ENCODE measurements around the gene RXRA. TPM values are rescaled to one million over a fixed set of nuclear protein-coding genes. Genes with fewer than 3 reads are reported as not detected.

RXRA gene
- total and polyA plus RNA-seq, 2 experiments from 2014 or later: 32.9 to 46.1 TPM

DNA sequence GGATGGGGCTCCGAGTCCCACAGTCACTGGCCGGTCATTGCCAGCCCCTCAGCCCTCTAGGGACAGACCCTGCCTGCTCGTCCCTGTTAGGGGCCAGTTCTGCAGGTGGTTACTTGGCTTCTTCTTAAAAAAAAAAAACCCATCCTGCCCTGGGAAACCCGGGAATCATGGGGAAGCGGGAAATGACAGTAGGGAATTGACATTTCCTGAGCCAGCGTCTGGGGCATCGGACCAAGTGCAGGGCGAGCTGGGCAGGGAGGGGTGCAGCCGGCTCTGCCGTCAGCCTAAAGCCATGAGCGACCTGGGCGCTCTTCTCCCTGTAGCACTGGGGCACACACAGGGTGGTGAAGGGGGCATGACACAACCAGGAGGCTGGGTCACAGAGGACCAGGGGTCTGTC lies 66.6 kb downstream of the RXRA start:
- H3K27me3 ChIP-seq: no peaks in the 10 kb centered on the region
- no peak overlapping the region for H3K4me3 ChIP-seq
- no peak overlapping the region for H3K27ac ChIP-seq
- no peaks in the 10 kb centered on the region for H3K9me3 ChIP-seq (ENCODE audit: low read depth)
- H3K36me3 ChIP-seq: no peaks in the 10 kb centered on the region
- peaks cover 6% of the 10 kb centered on the region for H3K4me1 ChIP-seq (ENCODE audit: low read depth)
- DNase-seq (ENCODE audit: low read depth in 1 of 2, low spot score in 1 of 2): no peak
- TF ChIP-seq, protein P1, sequence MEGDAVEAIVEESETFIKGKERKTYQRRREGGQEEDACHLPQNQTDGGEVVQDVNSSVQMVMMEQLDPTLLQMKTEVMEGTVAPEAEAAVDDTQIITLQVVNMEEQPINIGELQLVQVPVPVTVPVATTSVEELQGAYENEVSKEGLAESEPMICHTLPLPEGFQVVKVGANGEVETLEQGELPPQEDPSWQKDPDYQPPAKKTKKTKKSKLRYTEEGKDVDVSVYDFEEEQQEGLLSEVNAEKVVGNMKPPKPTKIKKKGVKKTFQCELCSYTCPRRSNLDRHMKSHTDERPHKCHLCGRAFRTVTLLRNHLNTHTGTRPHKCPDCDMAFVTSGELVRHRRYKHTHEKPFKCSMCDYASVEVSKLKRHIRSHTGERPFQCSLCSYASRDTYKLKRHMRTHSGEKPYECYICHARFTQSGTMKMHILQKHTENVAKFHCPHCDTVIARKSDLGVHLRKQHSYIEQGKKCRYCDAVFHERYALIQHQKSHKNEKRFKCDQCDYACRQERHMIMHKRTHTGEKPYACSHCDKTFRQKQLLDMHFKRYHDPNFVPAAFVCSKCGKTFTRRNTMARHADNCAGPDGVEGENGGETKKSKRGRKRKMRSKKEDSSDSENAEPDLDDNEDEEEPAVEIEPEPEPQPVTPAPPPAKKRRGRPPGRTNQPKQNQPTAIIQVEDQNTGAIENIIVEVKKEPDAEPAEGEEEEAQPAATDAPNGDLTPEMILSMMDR (IDR thresholded peaks at IDR 0.05; ENCODE audit: low read depth, low read length): no peak

DNA sequence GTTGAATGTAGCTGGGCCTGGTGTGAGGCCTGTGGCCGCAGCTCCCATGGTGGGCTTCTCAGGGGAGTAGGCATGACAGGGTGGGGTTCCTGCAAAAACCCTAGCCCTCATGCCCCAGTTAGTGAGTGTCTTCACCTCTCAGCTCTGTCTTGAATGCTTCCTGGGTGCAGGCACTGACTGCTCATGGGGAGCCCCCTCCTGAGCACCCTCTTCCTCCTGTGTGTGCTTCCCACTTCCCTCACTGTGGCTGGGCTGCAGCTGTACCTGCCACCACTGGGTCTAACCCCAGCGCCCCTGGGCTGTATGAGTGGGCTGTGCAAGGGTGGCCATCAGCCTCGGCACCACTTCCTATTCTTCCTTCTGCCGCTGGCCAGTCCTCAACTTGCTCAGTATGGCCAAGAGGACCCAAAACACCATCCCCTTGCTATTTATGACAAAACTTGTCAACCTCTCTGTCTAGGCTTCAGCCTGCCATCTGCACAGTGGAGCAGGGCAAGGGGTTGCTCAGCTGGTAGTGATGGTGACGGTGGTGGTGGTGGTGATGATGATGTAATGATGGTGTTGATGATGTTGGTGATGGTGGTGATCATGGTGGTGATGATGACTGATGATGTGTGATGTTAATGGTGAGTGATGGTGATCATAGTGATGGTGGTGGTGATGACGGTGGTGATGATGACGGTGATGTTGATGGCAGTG lies 67.5 kb downstream of the RXRA start:
- no peaks in the 10 kb centered on the region for H3K27me3 ChIP-seq
- peaks cover 6% of the 10 kb centered on the region for H3K4me1 ChIP-seq (ENCODE audit: low read depth)
- H3K27ac ChIP-seq: no peak overlapping the region
- DNase-seq (ENCODE audit: low read depth in 1 of 2, low spot score in 1 of 2): no peak
- TF ChIP-seq, protein P1 (IDR thresholded peaks at IDR 0.05; ENCODE audit: low read depth, low read length): no peak
- no peaks in the 10 kb centered on the region for H3K9me3 ChIP-seq (ENCODE audit: low read depth)
- no peak overlapping the region for H3K4me3 ChIP-seq
- no peaks in the 10 kb centered on the region for H3K36me3 ChIP-seq

DNA sequence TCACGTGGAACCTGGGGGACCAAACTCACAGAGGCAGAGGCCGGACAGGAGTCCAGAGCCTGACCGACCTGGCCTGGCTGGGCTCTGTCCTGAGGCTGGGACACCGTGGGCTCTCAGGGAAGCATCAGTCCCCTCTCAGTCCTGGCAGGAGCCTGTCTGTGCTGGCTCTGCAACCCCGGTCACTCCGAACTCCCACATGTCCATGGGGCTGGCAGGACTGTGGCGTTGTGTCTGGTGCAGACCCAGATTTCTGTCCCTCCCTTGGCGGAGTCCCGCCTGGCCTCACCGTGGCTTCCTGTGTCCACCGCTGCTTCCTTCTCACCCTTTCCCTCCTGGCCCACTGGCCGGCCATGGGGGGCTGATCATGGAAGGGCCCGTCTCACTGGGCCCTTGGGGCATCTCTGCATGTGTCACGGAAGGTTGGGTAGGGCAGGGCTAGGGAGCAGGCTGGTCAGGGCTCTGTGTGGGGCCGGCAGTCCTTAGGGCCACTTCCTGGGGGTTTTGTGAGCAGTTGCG lies 68.8 kb downstream of the RXRA start:
- H3K4me1 ChIP-seq (ENCODE audit: low read depth): no peaks in the 10 kb centered on the region

DNA sequence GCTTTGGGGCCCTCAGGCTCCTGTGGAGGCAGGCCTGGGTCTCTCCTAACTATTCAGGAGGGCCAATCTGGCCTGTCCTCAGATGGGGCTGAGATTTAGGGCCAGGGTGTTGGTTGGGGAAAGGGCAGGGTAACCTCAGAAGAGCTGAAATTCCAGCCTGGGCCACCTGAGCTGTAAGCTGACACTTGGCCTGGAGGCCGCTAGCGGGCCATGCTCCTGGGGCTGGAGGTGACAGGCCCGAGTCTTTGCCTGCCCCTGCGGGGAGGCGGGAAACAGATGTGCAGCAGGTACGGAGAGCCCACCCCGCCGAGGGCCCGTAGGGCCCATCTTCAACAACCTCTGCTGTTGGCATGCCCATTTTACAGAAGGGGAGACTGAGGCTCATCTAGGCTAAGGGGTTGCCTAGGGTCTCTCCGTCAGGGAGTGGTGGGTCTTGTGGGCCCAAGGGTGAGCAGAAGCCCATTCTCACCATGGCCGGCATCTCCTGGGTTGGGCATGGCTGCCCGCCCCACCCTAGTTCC lies 69.5 kb downstream of the RXRA start:
- Histone ChIP-seq H3K4me3 (no peak overlapping the region), H3K36me3 (no peaks in the 10 kb centered on the region), H3K4me1 (ENCODE audit: low read depth) (no peaks in the 10 kb centered on the region), H3K27me3 (no peaks in the 10 kb centered on the region), H3K9me3 (ENCODE audit: low read depth) (no peaks in the 10 kb centered on the region), H3K27ac (no peak overlapping the region)
- TF ChIP-seq, protein P1 (IDR thresholded peaks at IDR 0.05; ENCODE audit: low read depth, low read length): no peak
- no peak for DNase-seq (ENCODE audit: low read depth in 1 of 2, low spot score in 1 of 2)

More for the DNA sequence above, 68.8 kb downstream of the RXRA start:
- Histone ChIP-seq H3K9me3 (ENCODE audit: low read depth) (no peaks in the 10 kb centered on the region), H3K27me3 (no peaks in the 10 kb centered on the region), H3K4me3 (no peak overlapping the region), H3K36me3 (no peaks in the 10 kb centered on the region), H3K27ac (no peak overlapping the region)
- TF ChIP-seq, protein P1 (IDR thresholded peaks at IDR 0.05; ENCODE audit: low read depth, low read length): no peak
- no peak for DNase-seq (ENCODE audit: low read depth in 1 of 2, low spot score in 1 of 2)

DNA sequence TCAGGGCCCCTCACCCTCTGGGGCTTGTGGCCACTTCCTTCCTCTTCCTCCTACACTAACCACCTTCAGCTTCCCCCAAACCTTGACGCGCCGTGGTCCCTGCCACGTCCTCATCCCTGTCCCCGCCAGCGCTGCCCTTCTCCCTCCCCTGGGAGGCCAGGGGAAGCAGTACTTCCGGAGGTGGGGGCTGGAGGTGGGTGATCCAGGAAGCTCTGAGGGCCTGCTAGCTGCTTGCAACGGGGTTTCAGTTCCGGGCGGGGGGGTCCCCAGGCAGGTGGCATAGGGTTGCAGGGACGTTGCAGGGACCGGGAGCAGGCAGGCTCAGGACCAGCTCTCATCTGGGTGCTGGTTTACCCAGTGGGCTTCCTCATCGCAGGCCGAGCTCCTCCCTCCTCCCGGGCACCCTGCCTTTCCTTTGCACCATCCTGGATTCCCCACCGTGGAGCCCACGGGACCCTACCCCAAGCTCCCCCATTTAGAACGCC lies 70.0 kb downstream of the RXRA start:
- H3K36me3 ChIP-seq: no peaks in the 10 kb centered on the region
- no peak overlapping the region for H3K27ac ChIP-seq
- H3K4me1 ChIP-seq (ENCODE audit: low read depth): no peaks in the 10 kb centered on the region
- H3K9me3 ChIP-seq (ENCODE audit: low read depth): no peaks in the 10 kb centered on the region
- TF ChIP-seq, protein P1 (IDR thresholded peaks at IDR 0.05; ENCODE audit: low read depth, low read length): no peak
- H3K27me3 ChIP-seq: no peaks in the 10 kb centered on the region
- no peak for DNase-seq (ENCODE audit: low read depth in 1 of 2, low spot score in 1 of 2)
- no peak overlapping the region for H3K4me3 ChIP-seq

Data from cardiac muscle cell (in vitro differentiated cells and primary cell).